22Rv1 (cell line): ENCODE measurements around the gene DOHH.

ENCODE experiments used
- ZFX ChIP-seq: fragments of 450-650 bp; IDR thresholded peaks from 2 replicates; pipeline ENCODE4 v1.6.1; 2017; ENCODE audit warnings: antibody characterized with exemption, borderline replicate concordance
- TF ChIP-seq, protein P1 (sequence below): fragments of 450-650 bp; IDR thresholded peaks from 2 replicates; pipeline ENCODE4 v1.5.1; 2017; ENCODE audit warnings: mild to moderate bottlenecking

DNA sequence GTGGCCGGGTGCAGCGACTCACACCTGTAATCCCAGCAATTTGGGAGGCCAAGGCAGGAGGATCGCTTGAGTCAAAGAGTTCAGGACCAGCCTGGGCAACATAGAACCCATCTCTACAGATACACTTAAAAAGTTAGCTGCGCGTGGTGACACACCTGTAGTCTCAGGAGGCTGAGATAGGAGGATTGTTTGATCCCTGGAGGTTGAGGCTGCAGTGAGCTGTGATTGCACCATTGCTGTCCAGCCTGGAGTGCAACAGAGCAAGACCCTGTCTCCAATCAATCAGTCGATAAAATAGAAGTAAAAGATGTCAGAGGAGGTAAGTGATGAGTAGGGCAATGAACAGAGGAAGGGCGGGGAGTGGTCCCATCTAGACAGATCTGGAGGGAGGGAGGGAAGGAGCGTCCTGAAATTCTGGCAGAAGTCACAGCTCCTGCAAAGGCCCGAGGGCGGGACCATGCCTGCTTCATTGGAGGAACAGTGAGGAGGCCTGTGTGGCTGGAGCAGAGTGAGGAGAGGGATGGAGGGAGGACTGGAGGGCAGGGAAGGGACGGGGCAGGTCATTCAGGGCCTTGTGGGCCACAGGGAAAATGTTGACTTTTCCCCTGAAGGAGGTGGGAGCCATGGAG, 29.9 kb downstream of the DOHH start:
- TF ChIP-seq, protein P1, sequence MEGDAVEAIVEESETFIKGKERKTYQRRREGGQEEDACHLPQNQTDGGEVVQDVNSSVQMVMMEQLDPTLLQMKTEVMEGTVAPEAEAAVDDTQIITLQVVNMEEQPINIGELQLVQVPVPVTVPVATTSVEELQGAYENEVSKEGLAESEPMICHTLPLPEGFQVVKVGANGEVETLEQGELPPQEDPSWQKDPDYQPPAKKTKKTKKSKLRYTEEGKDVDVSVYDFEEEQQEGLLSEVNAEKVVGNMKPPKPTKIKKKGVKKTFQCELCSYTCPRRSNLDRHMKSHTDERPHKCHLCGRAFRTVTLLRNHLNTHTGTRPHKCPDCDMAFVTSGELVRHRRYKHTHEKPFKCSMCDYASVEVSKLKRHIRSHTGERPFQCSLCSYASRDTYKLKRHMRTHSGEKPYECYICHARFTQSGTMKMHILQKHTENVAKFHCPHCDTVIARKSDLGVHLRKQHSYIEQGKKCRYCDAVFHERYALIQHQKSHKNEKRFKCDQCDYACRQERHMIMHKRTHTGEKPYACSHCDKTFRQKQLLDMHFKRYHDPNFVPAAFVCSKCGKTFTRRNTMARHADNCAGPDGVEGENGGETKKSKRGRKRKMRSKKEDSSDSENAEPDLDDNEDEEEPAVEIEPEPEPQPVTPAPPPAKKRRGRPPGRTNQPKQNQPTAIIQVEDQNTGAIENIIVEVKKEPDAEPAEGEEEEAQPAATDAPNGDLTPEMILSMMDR, result no peak
- TF ChIP-seq ZFX, result no peak
